DMS 273 (cell line): Measurements from ENCODE around the gene FASTK.

Source experiments
- DNase-seq: peaks from one replicate; lab custom pipeline; 2025; ENCODE audit not compliant: unreplicated experiment; lab: John Stamatoyannopoulos, UW

Gene FASTK

DNA sequence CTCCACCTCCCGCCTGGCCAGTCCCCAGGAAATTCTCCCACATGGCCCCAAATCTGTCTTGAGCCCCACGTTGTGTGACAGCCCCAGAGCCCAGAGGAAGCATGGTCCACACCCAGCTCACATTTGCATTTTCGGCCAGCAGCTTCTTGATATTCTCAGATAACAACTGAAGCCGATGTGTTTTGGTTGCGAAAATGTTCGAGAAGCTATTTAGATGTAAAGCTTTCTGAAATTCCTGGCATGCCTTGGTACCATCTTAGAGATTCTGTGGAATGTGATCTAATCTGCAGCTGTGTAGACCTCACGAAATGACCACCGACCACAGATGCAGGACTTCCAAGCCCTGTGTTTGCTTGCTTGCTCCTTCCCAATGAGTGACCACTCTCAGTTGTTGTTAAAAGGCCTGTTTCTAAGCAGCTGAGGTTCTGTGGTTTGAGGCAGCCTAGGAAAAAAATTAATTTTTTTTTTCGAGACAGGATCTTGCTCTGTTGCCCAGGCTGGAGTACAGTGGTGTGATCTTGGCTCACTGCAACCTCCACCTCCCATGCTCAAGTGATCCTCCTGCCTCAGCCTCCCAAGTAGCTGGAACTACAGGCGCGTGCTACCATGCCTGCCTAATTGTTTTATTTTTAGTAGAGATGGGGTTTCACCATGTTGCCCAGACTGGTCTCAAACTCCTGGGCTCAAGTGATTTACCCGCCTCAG lies 12.4 kb downstream of the FASTK start:
- no peak for DNase-seq

GRCh38 chr7:151066273-151066974 lies 14.2 kb downstream of the FASTK start:
- no peak for DNase-seq

DNA sequence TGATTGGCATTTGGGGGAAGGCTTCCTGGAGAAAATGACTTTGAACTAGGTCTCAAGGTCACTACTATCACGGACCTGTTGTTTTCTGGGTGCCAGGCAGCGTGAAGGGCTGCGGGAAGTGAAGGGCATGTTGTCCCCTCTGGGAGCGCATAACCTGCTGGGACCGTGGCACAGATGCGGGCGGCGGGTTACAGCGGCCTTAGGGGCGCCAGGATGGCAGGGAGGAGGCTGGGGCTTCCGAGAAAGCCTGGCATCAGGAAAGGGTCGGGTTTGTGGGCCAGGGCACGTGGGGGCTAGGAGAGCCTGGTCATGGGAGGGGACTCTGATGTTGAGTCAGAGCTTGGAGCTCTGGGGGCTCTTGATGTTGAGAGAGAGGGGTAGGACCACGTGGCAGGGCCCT lies 15.1 kb downstream of the FASTK start:
- no peak for DNase-seq

DNA sequence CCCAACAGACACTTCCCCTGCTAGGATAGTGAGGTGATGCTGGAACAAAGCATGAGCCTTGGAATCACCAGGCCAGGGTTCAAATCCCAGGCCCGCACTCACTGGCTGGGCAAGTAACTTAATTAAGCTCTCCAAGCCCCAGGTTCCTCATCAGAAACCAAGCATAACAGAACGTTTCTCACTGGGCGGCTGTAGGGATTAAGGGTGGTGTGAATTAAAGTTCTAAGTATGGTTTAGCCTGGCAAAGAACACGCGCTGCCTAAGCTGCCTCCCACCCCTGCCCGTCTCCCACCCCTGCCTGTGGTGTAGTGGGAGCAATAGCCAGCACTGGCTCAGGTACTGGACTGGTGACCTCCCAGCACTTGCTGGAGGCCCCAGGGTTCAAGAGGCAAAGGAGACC lies 15.6 kb downstream of the FASTK start:
- DNase-seq: no peak

DNA sequence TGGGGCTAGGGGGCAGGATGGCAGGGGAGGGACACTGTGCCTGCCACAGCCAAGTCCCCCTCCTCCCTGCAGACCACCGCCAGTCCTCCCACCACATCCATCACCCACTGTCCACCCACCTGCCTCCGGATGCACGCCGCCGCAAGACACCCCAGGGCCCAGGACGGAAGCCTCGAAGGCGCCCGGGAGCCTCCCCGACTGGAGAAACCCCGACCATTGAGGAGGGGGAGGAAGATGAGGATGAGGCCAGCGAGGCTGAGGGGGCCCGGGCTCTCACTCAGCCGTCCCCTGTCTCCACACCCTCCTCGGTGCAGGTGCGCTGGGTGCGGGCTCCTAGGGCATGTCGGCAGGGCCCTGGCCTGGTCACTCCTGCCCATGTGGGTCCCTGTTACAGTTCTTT lies 16.2 kb downstream of the FASTK start:
- DNase-seq: no peak

GRCh38 chr7:151063212-151063561 lies 17.4 kb downstream of the FASTK start:
- DNase-seq: no peak

GRCh38 chr7:151062399-151063211 lies 18.0 kb downstream of the FASTK start:
- peak; percentile 45 for DNase-seq

DNA sequence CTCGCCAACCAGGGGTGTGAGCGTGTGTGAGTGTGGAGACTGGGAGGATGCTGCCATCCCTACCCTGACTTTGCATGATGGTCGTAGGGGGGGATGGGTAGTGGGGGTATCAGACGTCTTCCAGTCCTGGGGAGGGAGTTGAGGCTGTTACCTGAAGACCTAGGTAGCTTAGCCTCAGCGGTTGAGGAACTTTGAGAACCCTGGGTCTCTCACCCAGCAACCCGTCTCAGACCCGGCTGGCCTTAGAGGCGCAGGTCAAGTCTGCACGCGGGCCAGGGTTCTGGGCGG lies 18.6 kb downstream of the FASTK start:
- DNase-seq: no peak

GRCh38 chr7:151061213-151062110 lies 19.1 kb downstream of the FASTK start:
- no peak for DNase-seq

GRCh38 chr7:151060416-151061212 lies 20.0 kb downstream of the FASTK start:
- peak; percentile 72 for DNase-seq

GRCh38 chr7:151060113-151060415 lies 20.5 kb downstream of the FASTK start:
- DNase-seq: no peak

DNA sequence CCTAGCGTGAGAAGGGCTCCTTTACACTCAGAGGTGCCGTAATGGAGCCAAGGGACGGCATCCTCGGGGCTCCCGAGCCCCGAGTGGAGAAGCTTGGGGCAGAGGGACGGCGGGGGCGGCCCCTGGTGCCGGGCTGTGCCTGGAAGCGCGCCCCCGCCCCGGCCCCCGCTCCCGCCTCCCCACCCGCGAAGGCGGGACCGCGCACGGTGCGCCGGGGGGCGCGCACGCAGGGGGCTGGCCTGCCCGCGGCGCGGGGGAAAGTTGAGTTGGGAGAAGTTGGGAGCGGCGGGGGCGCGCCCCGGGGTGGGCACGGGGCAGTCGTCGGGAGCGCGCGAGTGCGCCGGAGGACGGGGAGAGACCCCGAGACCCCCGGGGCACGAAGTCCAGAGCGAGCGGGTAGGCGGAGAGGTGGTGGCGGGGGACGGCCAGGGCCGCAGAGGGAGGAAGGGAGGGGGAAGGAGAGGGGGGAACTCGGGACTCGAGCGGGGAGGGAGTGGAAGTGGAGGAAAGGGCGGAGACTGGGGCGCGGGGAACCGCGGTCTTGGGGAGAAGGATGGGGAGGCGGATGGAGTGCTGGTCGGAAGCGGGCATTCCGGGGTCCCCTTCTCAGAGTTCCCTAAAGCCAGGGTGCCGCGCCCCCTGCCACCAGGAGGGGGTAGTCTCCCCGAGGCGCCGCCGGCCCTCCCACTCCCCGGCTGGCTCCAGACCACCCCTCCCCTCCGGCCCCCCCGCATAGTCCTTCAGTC lies 21.1 kb downstream of the FASTK start, which contains the start of gene SLC4A2:
Gene SLC4A2, plus strand, starts transcription at position 223 of the 746 bp plus-strand sequence. CDS start 2,399 bp downstream, outside the sequence.
- DNase-seq: peak; percentile 97

DNA sequence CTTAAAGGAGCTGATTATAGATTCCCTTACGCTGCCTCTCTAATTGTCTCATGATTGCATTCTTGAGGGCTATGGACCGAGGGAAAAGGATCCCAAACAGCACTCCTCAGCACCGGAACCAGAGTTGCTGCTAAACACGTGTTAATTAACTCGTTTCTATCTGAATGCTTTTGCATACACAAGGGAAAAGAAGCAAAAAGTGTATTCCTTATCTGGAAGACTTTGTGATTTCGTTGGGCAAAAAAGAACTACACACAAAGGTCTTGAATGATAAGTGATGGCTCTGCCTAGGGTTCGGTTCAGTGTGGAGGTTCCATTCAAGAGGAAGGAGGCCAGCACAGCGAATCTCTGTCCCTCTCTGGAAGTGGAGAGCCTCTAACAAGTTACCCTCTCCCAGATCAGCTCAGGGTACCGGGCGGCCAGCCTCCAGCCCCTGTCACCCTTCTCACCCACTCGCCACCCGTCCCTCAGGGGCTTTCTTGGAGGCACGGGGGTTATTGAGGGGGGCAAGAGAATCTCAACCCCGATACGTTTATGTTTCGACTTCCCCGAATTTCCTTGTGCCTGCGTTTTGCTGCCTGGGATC lies 21.7 kb downstream of the FASTK start:
- peak; percentile 65 for DNase-seq

DNA sequence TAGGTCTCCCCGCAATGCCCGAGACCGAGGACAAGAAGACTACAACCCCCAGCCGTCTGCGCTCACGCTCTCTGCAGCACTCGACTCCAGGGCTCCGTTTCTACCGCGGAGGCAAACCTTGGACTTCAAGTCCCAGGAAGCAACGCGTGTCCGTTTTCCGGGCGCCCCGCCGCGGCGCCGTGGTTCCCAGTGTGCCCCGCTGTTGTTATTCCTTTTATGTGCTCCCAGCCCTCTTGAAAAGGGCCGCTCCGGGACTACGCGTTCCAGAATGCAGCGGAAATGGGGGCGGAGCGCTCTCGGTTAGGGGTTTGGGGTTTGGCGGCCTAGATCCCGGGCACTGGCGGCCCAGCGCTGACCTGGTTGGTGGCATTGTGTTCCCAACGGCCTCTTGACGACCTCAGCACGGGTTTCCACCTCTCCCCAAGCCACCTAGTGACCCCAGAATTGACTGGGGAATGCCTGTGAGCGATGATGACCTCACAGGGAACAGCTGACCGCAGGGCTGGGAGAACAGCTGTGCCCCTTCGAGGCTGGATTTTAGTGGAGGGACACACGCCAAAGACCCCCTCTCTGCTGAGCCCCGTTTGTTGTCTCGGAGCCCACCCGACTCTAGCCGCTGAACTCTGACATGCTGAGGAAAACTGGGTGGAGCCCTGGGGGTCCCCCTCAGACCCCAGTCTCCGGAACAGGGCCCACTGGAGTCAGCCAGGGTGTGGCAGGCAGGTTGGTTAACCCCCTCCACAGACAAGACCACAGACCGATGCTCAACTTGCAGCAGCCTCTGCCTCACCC lies 22.4 kb downstream of the FASTK start:
- DNase-seq: peak; percentile 100

DNA sequence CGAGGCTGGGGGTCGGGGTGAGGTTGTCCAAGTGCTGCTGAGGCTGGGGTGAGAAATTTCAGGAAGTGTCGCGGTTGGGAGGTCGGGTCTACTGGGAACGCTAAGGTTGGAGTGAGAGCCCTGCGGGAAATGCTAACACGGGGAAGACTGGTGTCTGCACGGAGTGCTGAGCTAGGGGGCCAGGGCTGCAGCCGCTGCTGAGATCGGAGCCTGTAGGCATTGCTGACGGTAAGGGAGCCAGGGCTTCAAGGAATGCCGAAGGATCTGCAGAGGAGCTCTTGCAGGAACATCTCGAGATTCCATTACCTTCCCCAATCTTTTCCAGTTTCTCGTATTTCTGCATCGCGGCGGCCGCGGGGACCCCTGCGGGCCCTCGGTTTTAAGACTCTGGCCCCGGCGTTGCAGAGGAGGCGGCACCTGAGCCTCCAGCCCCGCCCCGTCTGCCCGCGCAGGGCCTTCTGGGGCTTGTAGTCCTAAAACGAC lies 23.1 kb downstream of the FASTK start, which contains the start of gene CDK5:
Gene CDK5, minus strand, starts transcription at position 392 of the 483 bp plus-strand sequence. Its CDS starts 49 bp downstream, at position 343.
- peak; percentile 88 for DNase-seq

- no peak for DNase-seq
Measured at GRCh38 chr7:151056666-151057505, 23.7 kb downstream of the FASTK start.

DNA sequence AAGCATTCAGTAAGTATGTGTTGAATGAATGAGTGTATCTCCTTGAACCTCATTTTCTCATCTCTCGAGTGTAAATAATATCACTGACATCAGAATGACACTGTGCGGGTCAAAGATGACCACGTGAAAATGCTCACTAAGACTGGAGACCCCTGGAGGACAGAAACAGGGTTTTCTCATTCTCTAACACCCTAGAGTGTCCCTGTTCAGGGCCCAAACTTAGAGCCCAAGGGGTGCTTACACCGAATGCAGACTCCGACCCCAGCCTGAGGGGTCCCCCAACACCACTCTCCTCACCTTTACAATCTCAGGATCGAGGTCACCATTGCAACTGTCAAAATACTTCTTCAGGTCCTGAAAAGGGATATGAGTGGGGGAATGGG lies 24.3 kb downstream of the FASTK start:
- DNase-seq: no peak
